Measurements from ENCODE around the gene TGFB2. TPM values are rescaled to one million over a fixed set of nuclear protein-coding genes. Genes with fewer than 3 reads are reported as not detected.

Gene TGFB2
- total and polyA plus RNA-seq, 2 experiments from 2014 or later = 0.31 to 1.4 TPM

- H3K4me2 ChIP-seq = no peak overlapping the region
- H3K4me3 Mint-ChIP-seq = no peak overlapping the region
- H3K4me1 Mint-ChIP-seq = peaks cover 6% of the 10 kb centered on the region; the same call in 1 of the 3 replicates
- H3K4me3 ChIP-seq = no peak overlapping the region
- H3K79me2 ChIP-seq (replicated peaks; ENCODE audit: insufficient read depth) = no peaks in the 10 kb centered on the region
- H3K27ac Mint-ChIP-seq = no peak overlapping the region
- no peaks in the 10 kb centered on the region for H4K20me1 ChIP-seq (replicated peaks; ENCODE audit: insufficient read depth)
- no peak for TF ChIP-seq ZNF331 (CRISPR knock-in tag; IDR thresholded peaks at IDR 0.05; ENCODE audit: low read depth)
- TF ChIP-seq EZH2phosphoT487 (IDR thresholded peaks at IDR 0.05; ENCODE audit: unreplicated experiment) = no peak
- TF ChIP-seq ETS1 (IDR thresholded peaks at IDR 0.05) = no peak
- no peak for TF ChIP-seq ZNF114 (CRISPR knock-in tag; IDR thresholded peaks at IDR 0.05)
- no peak for TF ChIP-seq ZNF462 (CRISPR knock-in tag; IDR thresholded peaks at IDR 0.05)
- TF ChIP-seq JUNB (IDR thresholded peaks at IDR 0.05; ENCODE audit: unreplicated experiment) = no peak
- no peak for TF ChIP-seq CREB1 (CRISPR knock-in tag; IDR thresholded peaks at IDR 0.05; ENCODE audit: low read depth)
- no peak for TF ChIP-seq NANOG (IDR thresholded peaks at IDR 0.05; ENCODE audit: borderline replicate concordance)
- TF ChIP-seq POLR2AphosphoS5 (IDR thresholded peaks at IDR 0.05; ENCODE audit: low read depth) = no peak
- TF ChIP-seq EZH2 (IDR thresholded peaks at IDR 0.05; ENCODE audit: low read depth, unreplicated experiment) = no peak
- no peak for TF ChIP-seq REST (IDR thresholded peaks at IDR 0.05; ENCODE audit: unreplicated experiment)
- no peak for TF ChIP-seq CTCF (conservative IDR thresholded peaks at IDR 0.05; ENCODE audit: low read depth in 2 of 2)
- no peaks in the 10 kb centered on the region for H3K27me3 ChIP-seq (ENCODE audit: insufficient read depth)
- H3K27ac ChIP-seq (ENCODE audit: low read depth) = no peak overlapping the region
- no peak for DNase-seq (ENCODE audit: low spot score)
- no peaks in the 10 kb centered on the region for H3K9me3 Mint-ChIP-seq
- ATAC-seq = no peak
- no peaks in the 10 kb centered on the region for H3K36me3 Mint-ChIP-seq (ENCODE audit: low read depth)
- H3K36me3 ChIP-seq (ENCODE audit: insufficient read depth) = no peaks in the 10 kb centered on the region
- H2AFZ ChIP-seq = no peak overlapping the region
- no peaks in the 10 kb centered on the region for H3F3A ChIP-seq (replicated peaks; ENCODE audit: low read depth)
- H3K4me1 ChIP-seq (ENCODE audit: insufficient read depth) = no peaks in the 10 kb centered on the region
- peaks cover 2% of the 10 kb centered on the region for H3K27me3 Mint-ChIP-seq (ENCODE audit: insufficient read depth, low read depth, poor library complexity)
- 0 out of 2 replicates have a peak, but pooled peaks cover 2% of the 10 kb centered on the region for H3K9me2 ChIP-seq (ENCODE audit: insufficient read depth)
Measured at GRCh38 chr1:218368686-218369085, 23.6 kb downstream of the TGFB2 start.

Data from GM23338 (cell line).